B cell (primary cell): ENCODE measurements around the gene LCP1. TPM values are rescaled to one million over a fixed set of nuclear protein-coding genes. Genes with fewer than 3 reads are reported as not detected.
A peak's percentile ranks its signal among the peaks of the same experiment; 100 is the strongest.

ENCODE experiments used
- ATAC-seq: fragments of 200-7000 bp; cut with Tn5 transposase; one replicate; pipeline ENCODE4 v1.10.0; 2021; ENCODE audit warnings: low read depth, mild to moderate bottlenecking, moderate number of reproducible peaks, moderate library complexity
- CTCF ChIA-PET: fragments of 350-600 bp; sonication (Branson Sonifier 250); formaldehyde crosslinking; loops from one replicate; lab custom pipeline; 2021; ENCODE audit warnings: antibody characterized with exemption, inconsistent platforms; lab: Charles Lee
- POLR2A ChIA-PET: fragments of 350-600 bp; sonication (Branson Sonifier 250); formaldehyde crosslinking; loops from one replicate; lab custom pipeline; 2021; ENCODE audit warnings: antibody characterized with exemption; lab: Charles Lee
- DNase-seq: peaks from one replicate; pipeline ENCODE4 v3.0.0; 2013
- H2AFZ ChIP-seq: 2 replicates; pipeline ENCODE4 v1.6.1; 2012; ENCODE audit warnings: mild to moderate bottlenecking, low read depth, low read length; ENCODE audit not compliant: insufficient read depth, poor library complexity, severe bottlenecking
- H3K27ac ChIP-seq, 2 donors: 1 replicate in 1 of 2; 2 replicates in 1 of 2; pipeline ENCODE4 v1.5.1; 2012 to 2013; ENCODE audit warnings: low read length in 2 of 2, mild to moderate bottlenecking in 2 of 2, moderate library complexity in 1 of 2
- H3K27me3 ChIP-seq, 4 experiments: fragments of 200-600 bp in 1 of 4; sonication (generic) in 1 of 4; replicated peaks in 1 of 4; 1 replicate in 2 of 4; 2 replicates in 2 of 4; pipeline versions ENCODE4 v1.6.1 to v1.7.0; 2013 to 2016; ENCODE audit warnings: low read length in 3 of 4, mild to moderate bottlenecking in 2 of 4, mixed read lengths in 1 of 4, moderate library complexity in 1 of 4; ENCODE audit not compliant: insufficient read depth in 4 of 4, control insufficient read depth in 3 of 4; ENCODE audit errors: control extremely low read depth in 1 of 4
- H3K36me3 ChIP-seq, 2 experiments: replicated peaks in 1 of 2; 1 replicate in 1 of 2; 2 replicates in 1 of 2; pipeline versions ENCODE4 v1.6.1 to v1.7.1; 2013; ENCODE audit warnings: low read length in 1 of 2; ENCODE audit not compliant: insufficient read depth in 2 of 2, control insufficient read depth in 1 of 2; ENCODE audit errors: control extremely low read depth in 1 of 2, extremely low read depth in 1 of 2
- H3K4me1 ChIP-seq, 2 donors: fragments of 200-600 bp in 1 of 2; sonication (generic) in 1 of 2; 1 replicate in 1 of 2; 2 replicates in 1 of 2; pipeline versions ENCODE4 v1.5.1 to v1.6.1; 2013 to 2017; ENCODE audit warnings: low read length in 2 of 2; ENCODE audit not compliant: control insufficient read depth in 2 of 2, insufficient read depth in 2 of 2
- H3K4me2 ChIP-seq: replicated peaks from 2 replicates; pipeline ENCODE3; 2012; ENCODE audit warnings: mild to moderate bottlenecking, low read depth, low read length; ENCODE audit not compliant: poor library complexity, severe bottlenecking
- H3K4me3 ChIP-seq, 5 experiments: fragments of 200-600 bp in 1 of 5; sonication (generic) in 1 of 5; 1 replicate in 3 of 5; 2 replicates in 2 of 5; pipeline versions ENCODE4 v1.5.1 to v1.7.0; 2011 to 2016; ENCODE audit warnings: low read length in 4 of 5, mild to moderate bottlenecking in 4 of 5, low read depth in 2 of 5, control low read depth in 1 of 5, moderate library complexity in 1 of 5; ENCODE audit not compliant: insufficient read depth in 1 of 5; ENCODE audit errors: control extremely low read depth in 1 of 5, extremely low read depth in 1 of 5
- H3K79me2 ChIP-seq: fragments of 200-600 bp; sonication (generic); one replicate; pipeline ENCODE4 v1.6.0; 2016; ENCODE audit warnings: low read length; ENCODE audit not compliant: control insufficient read depth, insufficient read depth
- H3K9ac ChIP-seq: fragments of 200-600 bp; sonication (generic); 2 replicates; pipeline ENCODE4 v1.6.1; 2017; ENCODE audit warnings: mild to moderate bottlenecking, low read length, moderate library complexity
- H3K9me3 ChIP-seq, 3 donors: one replicate each; pipeline versions ENCODE4 v1.6.1 to v1.7.1; 2013; ENCODE audit warnings: low read length in 2 of 3; ENCODE audit not compliant: control insufficient read depth in 2 of 3, insufficient read depth in 1 of 3; ENCODE audit errors: control extremely low read depth in 1 of 3
- H4K20me1 ChIP-seq: 2 replicates; pipeline ENCODE4 v1.6.0; 2012; ENCODE audit warnings: mild to moderate bottlenecking, low read length; ENCODE audit not compliant: insufficient read depth, control insufficient read depth, poor library complexity, severe bottlenecking
- H3K27ac Mint-ChIP-seq: one replicate; pipeline ENCODE4 v1.8.0; 2021; ENCODE audit warnings: mixed read lengths
- H3K27me3 Mint-ChIP-seq: one replicate; pipeline ENCODE4 v1.8.0; 2021; ENCODE audit warnings: mixed read lengths
- H3K4me1 Mint-ChIP-seq: one replicate; pipeline ENCODE4 v1.8.0; 2021; ENCODE audit warnings: mixed read lengths
- H3K4me3 Mint-ChIP-seq: one replicate; pipeline ENCODE4 v1.8.0; 2021; ENCODE audit warnings: mixed read lengths
- H3K9me3 Mint-ChIP-seq: one replicate; pipeline ENCODE4 v1.8.0; 2022; ENCODE audit warnings: mixed read lengths; ENCODE audit not compliant: insufficient read depth
- EZH2 ChIP-seq: IDR thresholded peaks from 2 replicates; pipeline ENCODE4 v1.6.1; 2012; ENCODE audit warnings: borderline replicate concordance, low read depth, mild to moderate bottlenecking, moderate library complexity, low read length; ENCODE audit not compliant: insufficient read depth, poor library complexity, severe bottlenecking
- WGBS: methylation state at CpG from one replicate; pipeline ENCODE4 v1.1.5; 2013; ENCODE audit warnings: missing lambda C conversion rate; ENCODE audit not compliant: insufficient coverage; 5-methylcytosine and 5-hydroxymethylcytosine counted together
- intact Hi-C: fragments of 100-400 bp; cut with micrococcal nuclease; formaldehyde crosslinking; loops from one replicate; pipeline ENCODE4 v1.10.0; 2022
- polyA plus RNA-seq: library from polyadenylated mRNA; depleted of rRNA; stranded (reverse); fragments of >200 nt; gene quantifications from 2 replicates; pipeline ENCODE4 v1.2.3, GENCODE V29; 2012
- total RNA-seq, 2 donors: library from RNA; stranded (reverse); fragments of 120-200 nt in 1 of 2; gene quantifications; 1 replicate in 1 of 2; 2 replicates in 1 of 2; pipeline versions ENCODE4 v1.2.3 to v1.2.4, GENCODE V29; 2013 to 2022
- TF ChIP-seq, protein P1 (sequence below): fragments of 200-600 bp; IDR thresholded peaks from one replicate; pipeline ENCODE4 v1.8.0; 2022; ENCODE audit warnings: antibody characterized with exemption, mild to moderate bottlenecking

Gene LCP1
- total and polyA plus RNA-seq, 2 donors (not counting 1 experiment from before 2014, with no cell fraction given): 151 to 243 TPM

DNA sequence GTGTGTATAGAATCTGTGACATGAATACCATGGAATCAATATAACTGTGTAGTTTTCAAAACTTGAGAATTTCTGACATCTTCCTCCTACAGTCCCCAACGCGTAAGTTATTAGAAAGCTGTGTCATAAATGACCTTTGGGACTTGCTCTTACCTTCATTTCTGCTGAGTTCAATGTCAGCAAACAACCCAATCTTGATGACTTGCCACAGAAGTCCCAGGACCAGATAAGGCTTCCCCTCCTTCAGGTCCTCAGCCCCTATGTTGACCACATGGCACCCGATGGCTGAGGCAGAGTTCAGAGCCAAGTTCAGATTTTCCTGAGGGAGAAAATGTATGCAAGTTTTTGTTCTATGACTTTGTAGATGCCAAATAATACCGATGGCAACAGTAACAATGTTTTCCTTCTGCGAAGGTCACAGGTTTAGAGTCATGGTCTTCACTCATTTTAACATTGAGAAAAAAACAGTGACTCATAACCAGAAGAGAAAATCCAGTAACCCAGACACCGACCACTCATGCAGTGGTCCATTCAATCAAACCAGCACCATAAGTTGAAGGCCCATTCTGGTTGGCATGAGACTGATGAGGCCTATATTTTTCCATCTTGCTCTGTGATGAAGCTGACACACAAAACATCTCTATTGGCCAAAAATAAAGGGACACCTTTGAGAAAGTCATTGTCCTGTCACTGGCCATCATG is 29.2 kb downstream of the LCP1 start:
- Mint-ChIP-seq H3K27me3 (no peaks in the 10 kb centered on the region), H3K4me1 (no peaks in the 10 kb centered on the region), H3K9me3 (no peaks in the 10 kb centered on the region), H3K4me3 (no peak overlapping the region), H3K27ac (peak overlapping the region; percentile 39)
- ChIA-PET POLR2A (interaction anchor here (0.6 kb wide), 1 partner anchor 12 kb away, joined by 3 read pairs; no protein-coding TSS in a partner anchor), CTCF (interaction anchor here (0.7 to 1.0 kb wide), 2 partner anchors 26 to 137 kb away, joined by 3 to 5 read pairs; no protein-coding TSS in a partner anchor)
- peaks cover 27% of the 10 kb centered on the region for H4K20me1 ChIP-seq
- H3K36me3 ChIP-seq: peaks cover 14 to 95% of the 10 kb centered on the region in 2 experiments
- no peak overlapping the region for H3K4me2 ChIP-seq
- TF ChIP-seq, protein P1, sequence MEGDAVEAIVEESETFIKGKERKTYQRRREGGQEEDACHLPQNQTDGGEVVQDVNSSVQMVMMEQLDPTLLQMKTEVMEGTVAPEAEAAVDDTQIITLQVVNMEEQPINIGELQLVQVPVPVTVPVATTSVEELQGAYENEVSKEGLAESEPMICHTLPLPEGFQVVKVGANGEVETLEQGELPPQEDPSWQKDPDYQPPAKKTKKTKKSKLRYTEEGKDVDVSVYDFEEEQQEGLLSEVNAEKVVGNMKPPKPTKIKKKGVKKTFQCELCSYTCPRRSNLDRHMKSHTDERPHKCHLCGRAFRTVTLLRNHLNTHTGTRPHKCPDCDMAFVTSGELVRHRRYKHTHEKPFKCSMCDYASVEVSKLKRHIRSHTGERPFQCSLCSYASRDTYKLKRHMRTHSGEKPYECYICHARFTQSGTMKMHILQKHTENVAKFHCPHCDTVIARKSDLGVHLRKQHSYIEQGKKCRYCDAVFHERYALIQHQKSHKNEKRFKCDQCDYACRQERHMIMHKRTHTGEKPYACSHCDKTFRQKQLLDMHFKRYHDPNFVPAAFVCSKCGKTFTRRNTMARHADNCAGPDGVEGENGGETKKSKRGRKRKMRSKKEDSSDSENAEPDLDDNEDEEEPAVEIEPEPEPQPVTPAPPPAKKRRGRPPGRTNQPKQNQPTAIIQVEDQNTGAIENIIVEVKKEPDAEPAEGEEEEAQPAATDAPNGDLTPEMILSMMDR: no peak
- no peak for TF ChIP-seq EZH2
- no peak overlapping the region for H3K4me3 ChIP-seq
- H2AFZ ChIP-seq: no peak overlapping the region
- ATAC-seq (no peak), DNase-seq (no peak)
- intact Hi-C loops: no loop called here
- no peak overlapping the region for H3K9ac ChIP-seq
- peaks cover 59% of the 10 kb centered on the region for H3K79me2 ChIP-seq
- peak overlapping the region in 1 of 2 donors; percentile 20 for H3K27ac ChIP-seq
- H3K27me3 ChIP-seq: no peaks in the 10 kb centered on the region
- H3K9me3 ChIP-seq: no peaks in the 10 kb centered on the region
- no peaks in the 10 kb centered on the region for H3K4me1 ChIP-seq
- whole genome bisulfite sequencing: 88% methylated on average over 1 of the region's 6 CpGs

DNA sequence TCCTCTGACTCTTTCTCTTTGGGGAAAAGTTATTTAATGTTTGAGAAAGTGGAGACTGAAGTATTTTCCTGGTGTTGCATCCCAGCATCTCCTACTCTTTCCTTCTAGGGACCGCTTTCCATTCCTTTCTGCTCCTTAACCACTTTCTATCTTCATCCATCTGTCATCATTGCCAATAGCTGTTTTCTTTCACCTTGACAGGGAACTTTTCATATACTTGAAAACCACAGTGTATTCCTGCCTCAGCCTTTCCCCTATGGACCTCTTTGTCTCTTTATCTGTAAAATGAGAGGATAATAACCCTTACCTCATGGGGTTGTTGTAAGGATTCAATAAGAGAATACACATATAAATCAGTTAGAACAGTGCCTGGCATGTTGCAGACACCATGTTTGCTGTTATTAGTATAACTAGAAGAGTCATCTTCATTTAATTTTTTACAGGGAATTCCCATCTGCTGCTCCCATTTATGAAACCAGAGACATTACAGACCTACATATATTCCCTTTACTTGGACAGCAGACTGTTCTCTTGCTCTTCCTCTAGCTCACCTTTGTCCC is 31.8 kb downstream of the LCP1 start:
- Histone ChIP-seq H3K27ac (peak overlapping the region in 1 of 2 donors; percentile 31), H3K79me2 (peaks cover 50% of the 10 kb centered on the region), H3K27me3 (no peaks in the 10 kb centered on the region), H2AFZ (no peak overlapping the region), H3K4me3 (no peak overlapping the region), H3K9ac (no peak overlapping the region), H3K9me3 (no peaks in the 10 kb centered on the region), H3K36me3 (peaks cover 7 to 93% of the 10 kb centered on the region in 2 experiments), H3K4me2 (no peak overlapping the region), H3K4me1 (no peaks in the 10 kb centered on the region), H4K20me1 (peaks cover 34% of the 10 kb centered on the region)
- DNase-seq (no peak), ATAC-seq (no peak)
- Mint-ChIP-seq H3K4me3 (no peak overlapping the region), H3K27ac (peak overlapping the region; percentile 33), H3K4me1 (no peaks in the 10 kb centered on the region), H3K9me3 (no peaks in the 10 kb centered on the region), H3K27me3 (no peaks in the 10 kb centered on the region)
- ChIA-PET CTCF (interaction anchor here (2.9 kb wide), 1 partner anchor 10 kb away, joined by 19 read pairs; no protein-coding TSS in a partner anchor), POLR2A (interaction anchor here (0.8 kb wide), 1 partner anchor 15 kb away, joined by 3 read pairs; no protein-coding TSS in a partner anchor)
- intact Hi-C loops: no loop called here
- 100% methylated on average over 1 of the region's 1 CpG for WGBS
- TF ChIP-seq EZH2: no peak
- TF ChIP-seq, protein P1: no peak
